Parathyroid adenoma (tissue), 2 donors: ENCODE data around the gene ABCC11.

Experiments used
- H2AFZ ChIP-seq: fragments of 300-600 bp; sonication (generic); one replicate; pipeline ENCODE4 v1.7.0; 2017; ENCODE audit warnings: antibody characterized with exemption, mild to moderate bottlenecking
- H3K27ac ChIP-seq: fragments of 300-600 bp; sonication (generic); one replicate; pipeline ENCODE4 v1.7.0; 2017
- H3K27me3 ChIP-seq: fragments of 300-600 bp; sonication (generic); one replicate; pipeline ENCODE4 v1.7.0; 2017; ENCODE audit warnings: low read length; ENCODE audit not compliant: control insufficient read depth, insufficient read depth
- H3K36me3 ChIP-seq: fragments of 300-600 bp; sonication (generic); one replicate; pipeline ENCODE4 v1.7.0; 2017; ENCODE audit warnings: low read length; ENCODE audit not compliant: control insufficient read depth, insufficient read depth
- H3K4me1 ChIP-seq: fragments of 300-600 bp; sonication (generic); one replicate; pipeline ENCODE4 v1.7.0; 2017; ENCODE audit warnings: control low read depth
- H3K4me2 ChIP-seq: fragments of 300-600 bp; sonication (generic); one replicate; pipeline ENCODE4 v1.7.0; 2017; ENCODE audit warnings: low read length
- H3K4me3 ChIP-seq: fragments of 300-600 bp; sonication (generic); one replicate; pipeline ENCODE4 v1.7.0; 2017; ENCODE audit warnings: low read depth, low read length
- H3K79me2 ChIP-seq: fragments of 300-600 bp; sonication (generic); one replicate; pipeline ENCODE4 v1.7.0; 2017; ENCODE audit warnings: control low read depth
- H3K9ac ChIP-seq: fragments of 300-600 bp; sonication (generic); one replicate; pipeline ENCODE4 v1.7.0; 2017; ENCODE audit warnings: mild to moderate bottlenecking
- H3K9me3 ChIP-seq: fragments of 300-600 bp; sonication (generic); one replicate; pipeline ENCODE4 v1.7.0; 2017; ENCODE audit warnings: low read length; ENCODE audit not compliant: control insufficient read depth
- CTCF ChIP-seq: fragments of 300-600 bp; sonication (generic); IDR thresholded peaks from one replicate; pipeline ENCODE4 v1.7.0; 2017; ENCODE audit warnings: antibody characterized with exemption, mild to moderate bottlenecking
- donor health status: primary hyperparathyroidism.

ABCC11 gene

GRCh38 chr16:48279199-48279598 is 31.9 kb upstream of the ABCC11 start:
- Histone ChIP-seq H2AFZ (no peak overlapping the region), H3K4me3 (no peak overlapping the region), H3K27me3 (no peaks in the 10 kb centered on the region), H3K4me2 (no peak overlapping the region), H3K9me3 (no peaks in the 10 kb centered on the region), H3K79me2 (peaks cover 13% of the 10 kb centered on the region), H3K27ac (no peak overlapping the region), H3K36me3 (no peaks in the 10 kb centered on the region), H3K4me1 (peaks cover 2% of the 10 kb centered on the region), H3K9ac (no peak overlapping the region)
- TF ChIP-seq CTCF, result no peak

GRCh38 chr16:48277158-48277557 is 29.8 kb upstream of the ABCC11 start:
- Histone ChIP-seq H3K36me3 (no peaks in the 10 kb centered on the region), H3K4me1 (no peaks in the 10 kb centered on the region), H3K27ac (no peak overlapping the region)

GRCh38 chr16:48276102-48276501 is 28.8 kb upstream of the ABCC11 start:
- Histone ChIP-seq H3K9ac (no peak overlapping the region), H3K79me2 (peaks cover 10% of the 10 kb centered on the region), H3K4me2 (no peak overlapping the region), H3K4me3 (no peak overlapping the region), H3K27ac (no peak overlapping the region), H3K4me1 (no peaks in the 10 kb centered on the region), H3K27me3 (no peaks in the 10 kb centered on the region), H3K36me3 (no peaks in the 10 kb centered on the region), H2AFZ (no peak overlapping the region), H3K9me3 (no peaks in the 10 kb centered on the region)
- no peak for TF ChIP-seq CTCF

More at GRCh38 chr16:48277158-48277557, 29.8 kb upstream of the ABCC11 start:
- Histone ChIP-seq H3K79me2 (peaks cover 10% of the 10 kb centered on the region), H3K4me2 (no peak overlapping the region), H3K9me3 (no peaks in the 10 kb centered on the region), H3K4me3 (no peak overlapping the region), H3K27me3 (no peaks in the 10 kb centered on the region), H3K9ac (no peak overlapping the region), H2AFZ (no peak overlapping the region)
- no peak for TF ChIP-seq CTCF

GRCh38 chr16:48274476-48274875 is 27.1 kb upstream of the ABCC11 start:
- H2AFZ ChIP-seq, result no peak overlapping the region
- H3K4me3 ChIP-seq, result no peak overlapping the region
- H3K9me3 ChIP-seq, result no peaks in the 10 kb centered on the region
- no peak for TF ChIP-seq CTCF
- H3K79me2 ChIP-seq, result peaks cover 7% of the 10 kb centered on the region
- H3K4me2 ChIP-seq, result no peak overlapping the region
- no peaks in the 10 kb centered on the region for H3K36me3 ChIP-seq
- no peaks in the 10 kb centered on the region for H3K4me1 ChIP-seq
- no peak overlapping the region for H3K27ac ChIP-seq
- no peaks in the 10 kb centered on the region for H3K27me3 ChIP-seq
- no peak overlapping the region for H3K9ac ChIP-seq

- no peak overlapping the region for H3K9ac ChIP-seq
- TF ChIP-seq CTCF, result no peak
Observed at GRCh38 chr16:48272837-48273421, 25.6 kb upstream of the ABCC11 start.

More at GRCh38 chr16:48272837-48273421, 25.6 kb upstream of the ABCC11 start:
- no peaks in the 10 kb centered on the region for H3K27me3 ChIP-seq
- H3K4me2 ChIP-seq, result no peak overlapping the region
- no peak overlapping the region for H2AFZ ChIP-seq
- no peaks in the 10 kb centered on the region for H3K4me1 ChIP-seq
- H3K4me3 ChIP-seq, result no peak overlapping the region
- no peaks in the 10 kb centered on the region for H3K36me3 ChIP-seq
- H3K79me2 ChIP-seq, result peaks cover 4% of the 10 kb centered on the region
- H3K9me3 ChIP-seq, result no peaks in the 10 kb centered on the region
- H3K27ac ChIP-seq, result peak overlapping the region; percentile 29
